HUDEP-2 (cell line): Measurements from ENCODE around the gene NACC1.

Experiments
- DNase-seq, 76 experiments: peaks; one replicate each; lab custom pipeline; 2025; ENCODE audit not compliant: unreplicated experiment in 76 of 76; lab: John Stamatoyannopoulos, UW

NACC1 gene

GRCh38 chr19:13187419-13187818, 69.4 kb downstream of the NACC1 start:
- DNase-seq: no peak

DNA sequence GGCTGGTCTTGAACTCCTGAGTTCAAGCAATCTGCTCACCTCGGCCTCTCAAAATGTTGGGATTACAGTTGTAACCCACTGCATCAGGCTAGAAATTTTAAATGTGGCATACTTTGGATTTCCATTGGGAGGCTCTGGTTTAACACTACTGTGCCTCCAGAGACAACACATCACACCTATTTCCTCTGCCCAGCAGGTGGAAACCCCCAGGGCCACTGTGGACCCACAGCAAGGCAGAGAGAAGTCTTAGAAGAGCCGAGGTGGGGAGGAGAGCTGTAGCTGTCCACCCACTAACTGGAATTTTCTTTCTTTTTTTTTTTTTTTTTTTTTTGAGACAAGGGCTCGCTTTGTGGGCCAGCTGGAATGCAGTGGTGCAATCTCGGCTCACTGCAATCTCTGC, 71.5 kb downstream of the NACC1 start:
- no peak for DNase-seq
